H4 (cell line): ENCODE measurements around the gene ALPK1. TPM values are rescaled to one million over a fixed set of nuclear protein-coding genes. Genes with fewer than 3 reads are reported as not detected.
A peak's percentile ranks its signal among the peaks of the same experiment; 100 is the strongest.
"Not testable (repeated sequence)": the region's sequence is repeated elsewhere in the genome, so short reads cannot be mapped to it uniquely, and the experiment has no call there.

Experiments
- DNase-seq: peaks from one replicate; pipeline ENCODE4 v3.0.0-alpha.2; 2015; ENCODE audit warnings: low spot score
- total RNA-seq: library from RNA; depleted of rRNA; stranded (reverse); fragments of >200 nt; shearing (Covaris generic); gene quantifications from 2 replicates; pipeline ENCODE4 v1.2.3, GENCODE V29; 2014; rRNA removed

The ALPK1 gene
- total RNA-seq, result 9.0 and 15.7 TPM in 2 replicates

- peak; percentile 90 for DNase-seq
Observed at GRCh38 chr4:112296949-112297880, at the start of gene ALPK1. Gene ALPK1, plus strand, starts transcription at chr4:112297369.

- DNase-seq, result no peak
Observed at GRCh38 chr4:112251019-112251643, 46.0 kb upstream of the ALPK1 start.

DNA sequence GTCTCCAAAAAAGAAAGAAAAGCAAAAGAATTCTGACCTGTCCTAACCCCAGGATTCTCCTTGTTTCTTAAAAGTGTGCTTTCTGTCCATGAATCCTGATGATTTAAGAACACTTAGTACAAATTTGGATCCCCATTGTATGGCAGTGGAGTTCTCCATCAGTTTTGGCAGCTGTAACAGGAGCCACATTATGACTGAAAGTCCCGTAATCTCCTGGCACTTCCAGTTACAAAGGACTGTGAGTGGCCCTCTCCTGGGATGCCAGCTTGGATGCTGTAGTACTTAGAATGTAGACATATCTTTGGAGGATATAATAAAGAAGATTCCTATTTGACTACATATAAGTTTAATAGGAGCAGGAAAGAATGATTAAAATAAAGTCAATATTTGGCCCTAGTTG is 44.9 kb upstream of the ALPK1 start:
- no peak for DNase-seq

DNA sequence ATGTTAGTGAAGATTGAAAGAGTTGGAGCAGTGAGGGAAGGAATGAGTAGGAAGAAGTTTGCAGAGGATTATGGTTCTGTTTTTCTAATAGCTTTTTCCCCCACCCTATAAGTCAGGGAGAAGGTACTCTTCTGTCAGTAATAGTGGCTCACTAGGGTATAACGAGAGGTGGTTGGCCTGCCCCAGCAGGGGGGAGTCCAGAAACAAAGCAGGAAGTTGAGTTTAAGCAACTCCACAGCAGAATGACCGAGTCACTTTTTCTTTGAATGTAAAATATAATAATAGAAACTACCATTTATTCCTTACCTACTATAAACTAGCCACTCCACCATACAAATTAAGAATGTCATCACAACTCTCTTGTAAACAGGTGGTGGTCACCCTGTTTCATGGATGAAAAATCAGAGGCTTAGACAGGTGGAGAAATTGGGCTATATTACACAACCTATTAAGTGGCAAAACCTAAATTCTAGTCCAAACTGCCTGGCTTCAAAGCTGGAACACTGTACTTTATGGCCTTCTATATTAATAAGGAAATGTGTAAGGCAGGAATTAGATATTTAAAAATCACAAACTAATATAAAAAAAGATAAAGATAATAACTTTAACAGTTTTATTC is 43.7 kb upstream of the ALPK1 start:
- DNase-seq, result no peak

DNA sequence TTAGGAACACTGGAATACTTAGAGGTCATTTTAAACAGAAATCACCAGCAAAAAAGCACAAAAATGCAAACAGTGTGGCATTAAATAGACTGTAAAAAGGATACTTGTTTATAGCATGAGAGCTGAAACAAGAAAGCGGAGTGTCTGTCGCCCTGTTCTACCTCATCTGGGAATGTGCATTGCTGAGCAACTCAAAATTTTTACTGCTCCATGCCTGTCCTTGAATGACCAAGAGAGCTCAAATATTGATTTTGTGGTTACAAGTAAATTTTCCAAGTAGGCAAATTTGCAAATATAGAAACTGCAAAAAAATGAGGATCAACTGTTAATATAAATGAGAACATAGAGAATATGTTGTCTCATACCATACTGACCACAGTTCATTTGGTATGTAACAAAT is 40.1 kb upstream of the ALPK1 start:
- DNase-seq, result no peak

GRCh38 chr4:112266823-112267222 is 30.3 kb upstream of the ALPK1 start:
- no peak for DNase-seq

- DNase-seq, result no peak
Observed at GRCh38 chr4:112270051-112270450, 27.1 kb upstream of the ALPK1 start.

DNA sequence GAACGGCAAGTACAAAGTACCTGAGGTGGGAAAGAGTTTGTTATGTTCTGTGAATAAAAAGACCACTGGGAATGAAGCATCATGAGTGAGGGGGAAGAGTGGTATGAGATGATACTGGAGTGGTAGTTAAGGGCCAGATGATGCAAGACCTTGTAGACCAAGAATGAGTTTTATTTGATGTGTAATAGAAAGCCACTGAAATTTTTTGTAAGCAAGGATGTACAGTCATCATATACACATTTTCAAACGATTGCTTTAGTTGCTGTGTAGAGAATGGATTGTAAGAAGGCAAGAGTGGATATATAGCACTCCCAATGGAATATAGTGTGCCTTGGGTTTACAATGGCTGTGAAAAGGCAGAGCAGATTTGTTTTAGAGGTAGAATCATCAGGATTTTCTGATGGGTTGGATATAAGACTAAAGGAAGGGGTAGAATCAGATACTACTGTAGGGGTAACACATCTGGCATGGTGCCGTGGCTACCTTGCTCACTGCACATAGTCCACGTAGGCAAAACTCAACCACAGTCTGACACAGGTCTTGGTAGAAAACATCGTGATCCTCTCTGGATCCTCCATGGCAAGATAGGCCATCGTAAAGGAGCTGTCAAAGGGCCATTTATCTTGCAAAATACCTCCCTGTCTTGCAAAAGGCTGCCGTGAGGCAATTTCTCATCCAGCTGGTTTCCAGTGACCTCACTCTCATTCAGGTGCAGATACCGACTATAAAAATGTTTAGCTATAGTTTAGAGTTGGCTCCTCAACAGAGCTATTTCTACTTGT is 26.3 kb upstream of the ALPK1 start:
- DNase-seq, result no peak

- no peak for DNase-seq
Observed at GRCh38 chr4:112272292-112272691, 24.9 kb upstream of the ALPK1 start.

DNA sequence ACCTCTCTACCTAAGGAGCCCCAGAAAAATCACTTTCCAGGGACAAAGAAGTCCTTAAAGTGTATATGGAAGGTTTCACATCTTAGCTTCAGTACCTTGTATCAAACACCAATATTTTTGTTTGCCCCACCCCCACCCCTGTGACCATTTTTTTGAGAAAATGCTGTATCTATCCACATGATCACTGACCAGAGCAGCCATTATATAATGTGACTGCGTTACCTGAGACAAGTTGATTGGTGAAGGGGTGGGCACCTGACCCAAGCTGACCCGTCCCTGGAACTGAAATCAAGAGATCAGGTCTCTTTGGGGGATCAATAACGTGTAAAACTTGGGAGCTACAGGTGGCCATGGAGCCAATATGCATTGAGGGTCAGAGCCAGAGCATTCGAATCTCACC is 22.2 kb upstream of the ALPK1 start:
- DNase-seq, result no peak

GRCh38 chr4:112276113-112276512 is 21.1 kb upstream of the ALPK1 start:
- DNase-seq, result no peak

DNA sequence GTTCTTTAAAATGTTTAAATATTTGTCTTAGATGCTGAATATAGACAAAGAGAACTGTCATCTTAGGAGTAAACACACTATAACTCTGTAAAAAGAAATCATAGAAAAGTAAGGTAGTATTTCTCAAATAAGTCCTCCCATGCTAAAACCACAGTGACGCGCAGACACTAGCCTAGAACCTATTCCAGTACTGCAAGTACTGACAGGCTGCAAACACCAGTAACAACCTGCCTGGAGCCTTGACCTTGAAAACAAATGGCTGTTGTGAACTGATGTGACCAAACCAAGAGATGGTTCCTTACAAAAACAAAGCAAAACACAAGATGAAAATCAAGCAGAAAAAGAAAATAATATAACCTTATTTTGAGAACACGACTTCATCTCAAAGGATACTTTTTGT is 19.9 kb upstream of the ALPK1 start:
- DNase-seq, result no peak

DNA sequence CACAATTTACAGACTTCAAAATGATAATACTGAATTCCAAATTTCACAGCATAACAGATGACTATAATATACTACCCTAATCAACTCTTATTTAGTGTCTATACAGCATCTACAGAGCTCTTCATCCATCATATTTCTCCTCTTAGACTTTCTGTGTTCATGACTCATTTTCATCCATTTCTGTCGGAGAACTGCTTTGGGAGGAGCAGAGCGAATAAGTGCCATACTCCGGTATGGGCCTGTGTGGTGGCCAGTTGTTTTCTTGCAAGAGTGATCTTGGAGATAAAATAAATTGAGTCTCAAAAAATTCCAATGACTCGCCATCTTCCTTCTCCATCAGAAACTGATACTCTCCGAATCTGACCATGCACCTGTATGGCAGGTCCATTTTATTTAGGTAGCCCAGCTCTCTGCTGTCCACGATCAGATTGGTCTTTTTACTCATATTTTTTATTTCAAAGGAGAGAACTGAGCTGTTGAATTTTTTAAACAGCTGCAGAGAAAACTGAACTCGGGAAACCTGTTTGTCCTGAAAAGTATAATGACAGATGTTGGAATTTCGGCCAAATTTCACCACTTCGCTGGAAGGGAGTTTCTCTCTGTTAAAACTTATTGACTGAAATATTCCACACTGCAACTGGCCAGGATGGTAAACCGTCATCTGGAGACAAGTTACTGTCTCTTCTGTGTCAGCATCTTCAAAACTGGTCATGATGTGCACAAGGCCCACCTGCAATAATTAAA is 19.3 kb upstream of the ALPK1 start:
- no peak for DNase-seq

DNA sequence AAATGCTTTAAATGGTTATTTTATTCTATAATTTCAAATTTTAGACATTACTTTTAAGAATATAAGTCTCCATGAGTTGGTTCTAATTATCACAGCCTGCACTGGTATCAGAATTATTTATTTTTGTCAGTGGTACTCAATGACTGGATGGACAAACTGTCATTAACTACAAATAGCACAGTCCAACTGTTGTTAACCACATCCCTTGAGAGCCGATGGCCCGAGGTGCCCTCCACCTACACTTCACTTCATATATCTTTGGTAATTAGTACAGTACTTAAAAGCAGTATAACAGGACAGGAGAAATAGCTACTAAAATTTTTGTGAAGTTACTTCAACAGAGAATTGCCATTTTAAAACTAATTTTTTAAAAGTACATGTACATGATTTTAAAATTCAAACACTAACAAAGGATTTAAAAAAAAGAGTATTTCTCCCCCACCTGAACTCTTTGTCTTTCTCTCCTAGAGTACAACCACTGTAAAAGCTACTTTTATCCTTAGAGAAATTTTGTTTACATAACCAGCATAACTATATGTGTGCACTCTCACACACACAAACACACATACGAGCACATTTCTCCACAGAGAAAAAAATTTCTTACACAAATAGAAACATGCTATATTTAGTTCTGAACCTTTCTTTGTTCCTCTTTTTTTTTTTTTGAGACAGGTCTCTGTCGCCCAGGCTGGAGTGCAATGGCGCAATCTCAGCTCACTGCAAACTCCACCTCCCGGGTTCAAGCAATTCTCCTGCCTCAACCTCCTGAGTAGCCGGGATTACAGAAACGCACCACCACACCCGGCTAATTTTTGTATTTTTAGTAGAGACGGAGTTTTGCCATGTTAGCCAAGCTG is 17.9 kb upstream of the ALPK1 start:
- DNase-seq, result no peak

- no peak for DNase-seq
Observed at GRCh38 chr4:112279882-112280315, 17.3 kb upstream of the ALPK1 start.

- DNase-seq, result no peak
Observed at GRCh38 chr4:112280386-112281056, 16.6 kb upstream of the ALPK1 start.

DNA sequence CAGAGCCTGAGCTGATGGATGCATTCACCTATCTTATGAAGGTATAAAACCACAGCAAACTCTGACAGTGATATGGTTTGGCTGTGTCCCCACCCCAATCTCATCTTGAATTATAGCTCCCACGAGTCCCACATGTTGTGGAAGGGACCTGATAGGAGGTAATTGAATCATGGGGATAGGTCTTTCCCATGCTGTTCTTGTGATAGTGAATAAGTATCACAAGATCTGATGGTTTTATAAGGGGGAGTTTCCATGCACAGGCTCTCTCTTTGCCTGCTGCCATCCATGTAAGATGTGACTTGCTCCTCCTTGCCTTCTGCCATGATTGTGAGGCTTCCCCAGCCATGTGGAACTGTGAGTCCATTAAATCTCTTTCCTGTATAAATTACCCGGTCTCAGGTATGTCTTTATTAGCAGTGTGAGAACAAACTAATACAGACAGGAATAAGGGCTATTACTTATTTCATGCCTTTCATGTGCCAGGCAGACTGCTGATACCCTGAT is 15.2 kb upstream of the ALPK1 start:
- not testable (repeated sequence) for DNase-seq

DNA sequence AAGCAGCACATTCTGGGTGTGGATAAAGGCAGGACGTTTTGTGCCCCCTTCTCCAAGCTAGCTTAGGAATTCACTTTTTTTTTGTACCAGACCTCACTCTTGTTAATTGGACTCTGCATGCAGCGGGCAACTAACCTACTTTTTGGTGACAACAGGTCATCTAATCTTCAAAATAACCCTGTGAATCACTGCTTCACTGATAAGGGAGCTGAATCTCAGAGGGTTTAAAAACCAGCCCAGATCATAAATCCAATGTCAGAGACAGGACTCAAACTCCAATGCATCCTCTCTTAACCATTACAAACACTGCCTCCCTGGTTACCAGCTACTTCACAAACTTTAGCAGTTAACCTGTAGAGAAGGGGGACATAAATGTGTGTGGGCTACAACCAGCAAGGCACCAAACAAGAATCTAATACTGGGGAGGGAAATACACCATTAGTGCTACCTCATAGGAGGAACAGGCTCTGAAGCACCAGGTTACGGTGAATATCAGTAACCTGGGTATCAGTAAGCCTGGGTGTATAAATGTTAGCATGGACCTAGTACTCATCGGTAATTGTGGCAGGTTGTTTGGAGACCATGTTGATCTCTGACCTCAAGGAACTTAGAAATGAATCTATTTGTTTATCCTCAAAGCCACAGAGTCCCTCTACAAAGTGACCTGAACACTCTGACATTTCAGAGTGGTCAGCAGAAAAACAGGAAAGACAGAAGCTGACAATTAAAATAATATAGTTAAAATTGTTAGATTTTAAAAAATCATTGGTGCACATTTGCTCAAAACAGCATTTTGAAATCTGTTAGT is 14.1 kb upstream of the ALPK1 start:
- no peak for DNase-seq

GRCh38 chr4:112284166-112284565 is 13.0 kb upstream of the ALPK1 start:
- DNase-seq, result no peak
